Measurements from ENCODE around the gene ZMAT5.
"Not testable (repeated sequence)": the region's sequence is repeated elsewhere in the genome, so short reads cannot be mapped to it uniquely, and the experiment has no call there.

The ZMAT5 gene

DNA sequence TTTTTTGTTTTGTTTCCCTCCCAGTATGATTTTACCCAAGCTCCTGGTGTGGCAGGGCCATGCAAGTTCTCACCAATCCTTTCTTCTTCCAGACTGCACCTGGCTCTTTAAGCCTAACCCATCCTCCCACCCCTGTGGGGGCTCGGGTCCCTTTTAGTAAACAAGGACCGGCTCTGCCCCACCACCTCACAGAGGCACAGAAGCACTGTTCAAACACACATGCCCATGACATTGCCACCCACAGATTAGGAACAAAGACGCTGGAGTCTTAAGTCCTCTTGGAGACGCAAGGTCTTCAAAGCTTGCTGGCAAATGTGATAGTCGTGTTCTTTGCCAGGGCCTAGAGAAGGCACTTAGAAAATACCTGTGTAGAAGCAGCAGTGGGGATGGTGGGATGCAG lies 19.2 kb upstream of the ZMAT5 start:
- DNase-seq (ENCODE audit: low read depth), result no peak

DNA sequence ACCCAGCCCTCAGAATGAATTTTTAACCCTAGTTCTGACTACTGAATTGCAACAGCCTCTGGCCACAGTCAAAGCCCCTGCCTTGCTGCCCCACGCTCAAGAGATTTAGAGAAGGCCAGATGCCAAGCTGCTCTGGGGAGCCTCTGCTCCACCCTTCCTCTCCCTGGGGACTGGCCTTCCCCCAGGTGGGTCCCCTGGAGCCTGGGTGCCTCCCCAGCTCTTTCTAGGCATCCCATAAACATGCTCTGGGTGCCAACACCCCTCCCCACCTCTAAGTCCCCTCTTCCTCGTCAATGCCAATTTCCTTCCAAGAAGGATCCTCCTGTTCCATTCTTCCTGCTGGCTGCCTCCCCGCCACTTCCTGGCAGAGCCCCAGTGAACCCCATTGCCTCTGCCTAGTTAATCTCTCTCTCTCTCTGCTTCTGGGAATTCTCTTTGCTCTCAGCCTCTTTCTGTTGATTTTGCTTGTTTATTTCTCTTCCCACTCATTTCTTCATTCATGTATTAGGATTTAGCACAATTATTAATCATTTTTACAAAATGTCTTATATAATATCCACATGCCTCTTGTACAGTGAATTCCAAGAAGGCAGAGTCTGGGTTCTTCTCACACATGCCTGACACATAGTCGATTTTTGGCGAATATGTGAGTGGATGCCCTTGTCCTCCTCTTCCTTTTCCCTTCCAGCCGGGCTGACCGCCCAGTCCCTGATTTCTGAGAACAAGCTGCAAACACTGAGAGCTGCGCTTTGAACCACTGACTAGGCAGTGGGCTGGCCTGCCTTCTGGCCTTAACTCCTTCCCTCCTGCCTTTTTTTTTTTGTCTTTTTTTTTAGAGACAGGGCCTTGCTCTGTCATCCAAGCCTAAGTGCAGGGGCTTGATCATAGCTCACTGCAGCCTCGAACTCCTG lies 17.9 kb upstream of the ZMAT5 start:
- DNase-seq (ENCODE audit: low read depth), result no peak

DNA sequence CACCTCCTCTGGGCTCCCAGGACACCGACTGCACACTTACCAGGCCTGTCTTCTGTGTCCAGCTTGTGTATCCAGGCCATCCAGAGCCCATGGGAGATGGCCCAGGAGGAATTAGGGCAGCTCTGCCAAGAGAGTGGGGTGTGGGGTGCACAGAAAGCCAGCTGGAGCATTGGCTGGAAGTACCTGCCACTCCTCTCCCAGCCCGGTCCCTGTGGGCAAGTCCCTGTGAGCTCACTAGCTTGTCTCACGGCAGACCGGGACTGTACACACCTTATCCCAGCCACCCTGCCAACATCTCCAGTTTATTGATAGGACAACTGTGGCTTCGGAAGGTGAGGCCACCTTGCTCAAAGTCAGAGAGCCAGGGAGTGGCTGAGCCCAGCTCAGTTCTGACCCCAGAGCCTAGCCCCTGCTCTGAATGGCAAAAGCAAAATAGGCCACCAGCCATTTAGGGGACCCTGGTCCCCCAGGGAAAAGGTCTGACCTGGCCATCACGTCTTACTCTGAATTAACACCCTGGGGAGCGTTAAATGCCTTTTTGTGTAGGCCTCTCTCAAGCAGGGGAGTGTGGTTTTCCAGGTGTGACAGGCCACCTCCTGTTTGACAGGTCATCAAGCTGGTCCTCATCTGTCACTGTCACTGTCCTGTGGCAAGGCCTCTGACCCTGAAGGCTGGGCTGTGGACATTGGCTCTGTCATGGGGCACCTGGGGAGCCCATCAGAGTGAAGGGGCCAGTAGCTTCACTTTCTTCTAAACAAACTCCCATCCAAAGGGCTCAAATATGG lies 15.4 kb upstream of the ZMAT5 start:
- no peak for DNase-seq (ENCODE audit: low read depth)

DNA sequence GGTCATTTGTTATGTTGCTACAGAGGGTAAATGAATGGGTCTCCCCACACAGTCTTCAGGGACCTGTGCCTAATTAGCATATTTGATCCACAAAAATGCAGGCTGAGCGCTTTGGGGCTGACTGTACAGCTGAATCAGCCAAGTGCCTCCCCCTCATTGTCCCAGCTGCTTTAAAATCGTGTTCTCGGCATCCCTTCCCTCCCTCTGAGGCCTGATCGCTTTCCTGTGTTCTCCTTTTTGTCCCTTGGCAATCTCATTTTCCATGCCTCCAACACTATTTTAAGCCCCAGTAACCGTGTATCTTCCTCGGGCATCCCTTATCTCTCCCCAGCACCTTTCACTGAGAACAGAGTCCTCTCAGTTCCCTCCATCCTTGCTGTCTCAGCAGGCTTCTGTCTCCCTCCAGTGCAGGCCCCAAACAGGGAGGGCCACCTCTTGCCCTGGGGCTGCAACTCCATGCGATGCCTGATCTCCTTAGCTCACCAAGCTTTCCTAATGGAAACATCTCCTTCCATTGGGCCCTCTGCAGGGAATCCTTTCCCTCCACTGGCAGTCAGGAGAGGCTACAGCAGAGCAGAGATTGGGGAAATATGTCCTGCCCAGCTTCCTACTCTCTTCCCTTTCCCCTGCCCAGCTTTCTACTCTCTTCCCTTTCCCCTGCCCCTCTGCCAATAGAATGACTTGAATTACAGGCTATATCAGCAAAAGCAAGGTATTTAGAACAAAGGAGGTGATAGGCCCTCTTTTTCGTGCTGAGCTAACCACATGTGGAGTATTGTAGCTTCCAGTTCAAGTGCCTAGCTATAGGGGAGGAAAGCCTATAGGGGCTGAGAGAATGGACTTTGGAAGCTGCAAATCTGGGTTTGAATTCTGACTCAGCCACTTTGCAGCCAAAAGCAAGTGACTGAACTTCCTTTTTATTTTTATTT lies 14.2 kb upstream of the ZMAT5 start:
- DNase-seq (ENCODE audit: low read depth), result no peak

DNA sequence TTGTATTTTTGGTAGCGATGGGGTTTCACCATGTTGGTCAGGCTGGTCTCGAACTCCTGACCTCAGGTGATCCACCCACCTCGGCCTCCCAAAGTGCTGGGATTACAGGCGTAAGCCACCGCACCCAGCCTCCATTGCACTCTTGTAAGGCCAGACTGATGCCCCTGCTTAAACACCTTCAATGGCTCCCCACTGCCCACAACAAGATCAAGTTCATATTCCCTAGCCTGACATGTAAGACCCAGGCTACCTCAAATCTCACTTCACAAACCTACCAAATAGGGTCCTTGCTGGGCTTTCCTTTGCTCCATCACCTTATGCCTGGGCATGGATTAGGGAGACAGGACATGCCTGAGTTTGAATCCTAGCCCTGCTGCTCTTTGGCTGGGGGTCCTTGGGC lies 13.4 kb upstream of the ZMAT5 start:
- DNase-seq (ENCODE audit: low read depth), result no peak

DNA sequence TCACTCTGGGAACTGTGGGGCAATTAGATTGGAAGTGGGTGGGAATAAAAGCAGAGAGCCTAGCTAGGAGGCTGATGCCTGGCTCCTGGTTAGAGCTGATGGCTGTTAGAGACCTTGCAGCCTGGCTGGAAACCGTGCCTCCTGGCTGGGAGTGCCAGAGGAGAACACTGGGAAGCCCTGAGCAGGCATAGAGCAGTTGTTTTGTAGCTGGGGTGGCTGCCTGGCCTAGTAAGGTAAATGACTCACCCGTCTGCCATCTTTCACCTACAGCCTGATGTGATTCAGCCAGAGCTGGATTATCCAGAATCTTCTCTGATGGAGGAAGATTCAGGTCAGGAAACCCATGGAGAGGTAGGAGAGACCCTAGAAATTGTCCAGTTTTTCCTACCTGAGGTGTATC lies 6.4 kb upstream of the ZMAT5 start:
- no peak for DNase-seq (ENCODE audit: low read depth)

DNA sequence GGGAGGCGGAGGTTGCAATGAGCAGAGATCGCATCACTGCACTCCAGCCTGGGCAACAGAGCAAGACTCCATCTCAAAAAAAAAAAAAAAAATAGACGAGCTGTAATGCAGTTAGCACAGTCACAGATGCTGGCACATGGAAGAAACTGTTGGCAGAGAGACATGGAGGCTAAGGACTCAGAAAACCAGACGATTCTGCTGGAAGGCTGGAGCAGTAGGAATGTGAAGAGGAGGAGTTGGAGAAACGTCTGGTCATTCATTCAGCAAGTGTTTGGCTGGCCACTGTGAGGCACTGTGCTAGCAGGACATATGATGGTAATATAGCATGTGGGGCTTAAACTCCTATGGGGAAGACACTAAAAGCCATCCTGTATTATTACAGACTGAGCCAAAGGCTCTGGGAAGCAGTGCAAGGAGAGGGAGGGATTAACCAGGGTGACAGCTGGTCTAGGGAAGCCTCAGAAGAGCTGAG lies 5.4 kb upstream of the ZMAT5 start:
- DNase-seq (ENCODE audit: low read depth), result no peak

DNA sequence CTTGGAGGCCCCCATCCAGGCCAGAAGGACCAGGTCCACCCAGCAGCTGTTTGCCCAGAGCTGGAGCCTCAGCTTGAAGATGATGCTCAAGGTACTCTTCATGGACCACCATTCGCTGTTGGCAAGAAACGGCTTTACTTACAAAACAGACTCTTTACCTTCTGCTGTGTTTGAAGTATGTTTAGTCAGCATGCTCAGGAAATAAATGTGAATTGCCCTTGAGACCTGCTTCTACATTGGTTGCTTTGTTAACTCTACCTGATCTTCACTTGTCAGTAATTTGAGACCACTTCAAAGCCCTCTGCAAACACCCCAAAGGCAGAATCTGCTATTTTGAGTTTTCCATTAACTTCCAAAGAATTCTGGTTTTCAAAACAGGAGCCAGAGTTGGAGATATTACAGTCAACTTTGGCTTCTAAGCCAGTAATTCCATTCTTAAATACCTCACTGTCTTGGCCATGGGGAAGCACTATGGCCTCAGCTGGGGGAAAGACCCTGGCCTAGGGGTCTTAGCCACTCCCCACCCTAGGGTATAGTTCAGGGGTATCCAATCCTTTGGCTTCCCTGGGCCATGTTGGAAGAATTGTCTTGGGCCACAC lies 3.0 kb upstream of the ZMAT5 start:
- DNase-seq (ENCODE audit: low read depth), result no peak

DNA sequence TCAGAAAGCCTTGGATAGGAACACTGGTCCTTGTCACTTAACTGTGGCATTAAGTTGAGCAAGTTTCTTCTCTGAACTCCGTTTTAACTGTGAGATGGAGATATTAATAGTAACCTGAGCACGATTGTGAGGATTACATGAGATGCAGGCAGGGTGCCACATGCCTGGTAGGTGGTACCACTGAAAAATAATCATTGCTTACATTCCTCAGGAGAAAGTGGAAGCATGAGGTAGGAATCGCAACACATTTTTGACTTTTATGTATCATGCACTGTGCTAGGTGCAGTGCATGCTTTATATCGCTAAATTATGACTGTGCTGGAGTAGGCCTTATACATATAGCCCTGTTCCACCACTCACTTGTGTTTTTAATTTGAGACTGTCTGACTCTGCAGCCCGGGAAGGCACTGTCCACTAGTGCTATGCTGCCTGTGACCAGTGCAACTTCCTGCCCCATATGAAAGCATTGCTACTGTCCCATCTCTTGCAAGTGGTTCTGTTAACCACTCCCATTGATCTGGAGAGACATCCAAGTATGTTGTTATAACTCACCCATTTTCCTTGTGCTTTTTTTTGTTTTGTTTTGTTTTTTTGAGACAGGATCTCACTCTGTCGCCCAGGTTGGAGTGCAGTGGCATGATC lies 1.4 kb upstream of the ZMAT5 start:
- DNase-seq (ENCODE audit: low read depth), result no peak

DNA sequence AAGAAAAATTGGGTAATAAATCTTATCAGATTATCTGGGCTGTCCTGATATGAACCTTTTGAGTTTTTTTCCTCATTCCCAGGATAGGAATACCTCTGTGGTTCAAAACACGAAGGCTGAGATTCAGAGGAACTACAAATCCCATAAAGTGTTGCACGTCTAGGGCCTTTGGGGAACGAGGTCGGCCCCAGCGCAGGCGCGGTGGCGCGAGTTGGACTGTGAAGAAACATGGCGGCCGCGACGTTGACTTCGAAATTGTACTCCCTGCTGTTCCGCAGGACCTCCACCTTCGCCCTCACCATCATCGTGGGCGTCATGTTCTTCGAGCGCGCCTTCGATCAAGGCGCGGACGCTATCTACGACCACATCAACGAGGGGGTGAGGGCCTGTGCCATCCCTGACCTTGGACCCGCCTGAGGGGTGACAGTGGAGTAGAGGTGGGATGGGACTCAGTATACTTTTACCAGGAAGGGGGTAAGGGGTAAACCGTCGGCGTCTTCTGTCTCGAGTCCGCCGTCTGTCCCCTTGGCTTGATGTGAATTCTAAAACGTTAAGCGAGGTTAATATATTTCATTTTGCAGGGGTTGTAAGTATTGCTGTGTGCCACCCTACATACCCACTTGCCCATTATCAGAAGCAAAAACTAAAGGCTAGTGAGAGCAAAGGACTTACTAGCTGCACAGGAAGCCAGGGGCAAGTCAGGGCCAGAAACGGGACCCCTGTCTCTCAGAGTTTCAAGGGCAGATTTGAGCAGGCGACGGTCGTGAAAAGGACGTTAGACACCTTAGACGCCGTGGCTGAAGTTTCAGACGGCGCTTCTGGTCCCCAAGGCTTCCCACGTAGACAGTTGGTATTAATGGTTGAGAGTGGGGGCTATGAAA lies 604 bp upstream of the ZMAT5 start, which contains the start of gene UQCR10:
TSS of gene UQCR10 (plus strand) at position 199 of the 881 bp plus-strand sequence. CDS start at position 229, 30 bp downstream.
- peak; percentile 88 for DNase-seq (ENCODE audit: low read depth)

DNA sequence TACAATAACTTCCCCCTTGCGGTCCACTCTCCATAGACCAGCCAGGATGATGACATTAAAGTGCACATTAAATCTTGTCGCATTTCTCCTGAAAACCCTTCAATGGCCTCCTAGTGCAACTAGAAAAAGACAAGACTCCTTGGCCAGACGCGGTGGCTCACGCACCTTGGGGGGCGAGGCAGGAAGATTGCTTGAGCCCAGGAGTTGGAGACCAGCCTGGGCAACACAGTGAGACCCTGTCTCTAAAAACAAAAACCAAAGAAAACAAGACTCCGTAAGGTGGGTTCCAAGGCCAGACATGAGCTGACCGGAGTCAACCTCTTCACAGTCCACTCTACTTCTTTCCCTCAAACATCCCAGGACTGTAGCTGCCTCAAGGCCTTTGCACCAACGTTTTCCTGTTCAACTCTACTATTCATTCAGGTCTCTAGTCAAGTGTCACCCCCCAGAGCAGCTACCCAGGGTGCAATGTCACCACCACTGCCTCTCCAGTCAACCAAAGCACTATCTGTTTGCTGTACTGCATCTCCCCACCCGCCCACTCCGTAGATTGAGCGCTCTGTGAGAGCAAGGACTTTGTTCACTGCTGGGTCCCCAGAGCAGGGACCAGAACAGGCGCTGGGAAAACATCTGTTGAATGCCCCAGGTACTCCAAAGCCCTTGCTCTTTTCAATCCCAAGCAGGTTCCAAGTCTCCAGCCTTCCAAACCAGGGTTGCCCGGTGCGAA lies 739 bp downstream of the ZMAT5 start:
- DNase-seq (ENCODE audit: low read depth), result no peak

DNA sequence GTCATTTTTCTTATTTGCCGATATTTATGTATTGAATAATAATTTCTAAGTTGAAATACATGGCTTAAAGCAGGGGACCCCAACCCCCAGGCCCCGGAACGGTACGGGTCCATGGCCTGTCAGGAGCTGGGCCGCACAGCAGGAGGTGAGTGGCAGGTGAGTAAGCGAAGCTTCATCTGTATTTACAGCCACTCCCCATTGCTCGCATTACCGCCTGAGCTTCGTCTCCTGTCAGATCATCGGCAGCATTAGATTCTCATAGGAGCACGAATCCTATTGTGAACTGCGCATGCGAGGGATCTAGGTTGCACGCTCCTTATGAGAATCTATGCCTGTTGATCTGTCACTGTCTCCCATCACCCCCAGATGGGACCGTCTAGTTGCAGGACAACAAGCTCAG lies 4.5 kb downstream of the ZMAT5 start:
- no peak for DNase-seq (ENCODE audit: low read depth)

DNA sequence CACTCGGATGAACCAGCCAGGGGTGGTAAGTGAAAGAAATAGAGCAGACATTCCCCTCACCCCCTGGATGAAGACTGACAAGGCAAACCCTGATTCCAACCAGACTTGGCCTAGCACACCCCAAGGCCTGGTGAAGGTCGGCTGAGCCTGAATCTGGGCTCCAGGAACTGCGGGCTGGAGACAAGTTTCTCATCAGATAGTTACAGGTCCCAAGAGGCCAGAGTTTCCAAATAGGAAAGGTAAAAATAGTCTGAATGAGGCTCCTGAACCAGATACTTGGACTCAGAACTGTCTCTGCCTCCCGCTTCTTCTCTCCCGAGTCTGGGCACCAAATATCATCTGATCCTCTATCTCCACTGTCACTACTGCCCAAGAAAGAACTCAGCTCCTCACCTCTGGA lies 7.8 kb downstream of the ZMAT5 start:
- no peak for DNase-seq (ENCODE audit: low read depth)

DNA sequence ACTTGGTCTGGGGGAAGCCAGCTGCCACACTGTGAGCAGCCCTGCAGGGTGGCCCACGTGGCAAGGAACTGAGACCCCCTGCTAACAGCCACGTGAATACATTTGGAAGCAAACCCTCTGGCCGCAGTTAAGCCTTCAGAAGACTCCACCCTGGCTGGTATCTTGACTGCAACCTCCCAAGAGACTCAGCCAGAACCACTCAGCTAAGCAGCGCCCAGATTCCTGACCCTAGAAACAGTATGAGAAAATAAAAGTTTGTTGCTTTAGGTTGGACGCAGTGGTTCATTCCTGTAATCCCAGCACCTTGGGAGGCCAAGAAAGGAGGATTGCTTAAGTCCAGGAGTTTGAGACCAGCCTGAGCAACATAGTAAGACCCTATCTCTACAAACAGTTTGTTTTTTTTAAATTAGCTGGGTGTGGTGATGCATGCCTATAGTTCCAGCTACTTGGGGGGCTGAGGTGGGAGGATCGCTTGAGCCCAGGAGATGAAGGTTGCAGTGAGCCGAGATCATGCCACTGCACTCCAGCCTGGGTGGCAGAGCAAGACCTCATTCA lies 8.7 kb downstream of the ZMAT5 start:
- DNase-seq (ENCODE audit: low read depth), result no peak

DNA sequence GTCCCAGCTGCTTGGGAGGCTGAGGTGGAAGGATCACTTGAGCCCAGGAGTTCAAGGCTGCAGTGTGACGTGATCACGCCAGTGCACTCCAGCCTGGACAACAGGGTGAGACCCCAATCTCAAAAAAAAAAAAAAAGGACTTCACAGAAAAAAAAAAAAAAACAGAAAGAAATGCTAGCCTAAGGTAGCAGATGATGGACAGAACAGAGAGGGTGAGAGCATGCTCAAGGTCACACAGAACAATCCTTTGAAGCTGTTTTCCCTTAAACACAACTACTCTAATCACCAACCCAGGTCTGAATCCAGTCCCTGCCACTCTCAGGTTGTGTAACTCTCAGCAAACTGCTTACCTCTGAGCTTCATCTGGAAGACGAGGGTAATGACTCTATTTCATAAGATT lies 9.7 kb downstream of the ZMAT5 start:
- DNase-seq (ENCODE audit: low read depth), result no peak

DNA sequence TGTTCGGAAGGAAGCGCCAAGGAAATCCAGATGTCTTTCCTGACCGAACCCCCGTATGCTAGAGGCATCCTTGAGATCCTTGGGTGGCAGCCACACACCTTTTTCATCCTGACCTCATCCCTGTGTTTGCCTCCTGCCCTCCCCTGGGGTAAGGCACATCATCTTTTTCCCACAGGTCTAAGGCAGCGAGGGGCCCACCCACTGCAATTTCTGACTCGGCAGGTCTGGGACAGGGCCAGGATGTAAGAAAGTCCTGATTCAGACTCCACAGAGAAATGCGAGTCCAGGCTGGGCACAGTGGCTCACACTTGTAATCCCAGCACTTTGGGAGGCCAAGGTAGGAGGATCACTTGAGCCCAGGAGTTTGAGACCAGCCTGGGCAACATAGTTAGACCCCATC lies 10.5 kb downstream of the ZMAT5 start:
- DNase-seq (ENCODE audit: low read depth), result no peak

DNA sequence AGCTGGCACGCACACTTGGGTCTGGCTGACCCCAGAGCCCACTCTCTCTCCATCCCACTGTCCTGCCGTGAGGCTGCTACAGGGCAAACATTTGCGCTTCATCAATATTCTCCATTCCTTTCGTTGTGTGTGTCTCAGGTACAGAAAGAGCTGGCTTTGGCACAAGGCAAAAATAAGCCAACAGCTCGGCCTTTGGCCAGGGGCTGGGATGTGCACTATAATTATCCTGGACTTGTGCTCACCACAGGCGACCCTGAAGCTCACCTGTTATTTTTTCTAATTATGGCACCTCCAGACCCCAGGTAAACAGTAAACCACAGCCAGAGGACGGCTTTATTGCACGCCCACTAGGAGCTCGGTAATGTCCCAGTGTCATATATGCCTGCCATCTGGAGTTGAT lies 10.9 kb downstream of the ZMAT5 start:
- no peak for DNase-seq (ENCODE audit: low read depth)

DNA sequence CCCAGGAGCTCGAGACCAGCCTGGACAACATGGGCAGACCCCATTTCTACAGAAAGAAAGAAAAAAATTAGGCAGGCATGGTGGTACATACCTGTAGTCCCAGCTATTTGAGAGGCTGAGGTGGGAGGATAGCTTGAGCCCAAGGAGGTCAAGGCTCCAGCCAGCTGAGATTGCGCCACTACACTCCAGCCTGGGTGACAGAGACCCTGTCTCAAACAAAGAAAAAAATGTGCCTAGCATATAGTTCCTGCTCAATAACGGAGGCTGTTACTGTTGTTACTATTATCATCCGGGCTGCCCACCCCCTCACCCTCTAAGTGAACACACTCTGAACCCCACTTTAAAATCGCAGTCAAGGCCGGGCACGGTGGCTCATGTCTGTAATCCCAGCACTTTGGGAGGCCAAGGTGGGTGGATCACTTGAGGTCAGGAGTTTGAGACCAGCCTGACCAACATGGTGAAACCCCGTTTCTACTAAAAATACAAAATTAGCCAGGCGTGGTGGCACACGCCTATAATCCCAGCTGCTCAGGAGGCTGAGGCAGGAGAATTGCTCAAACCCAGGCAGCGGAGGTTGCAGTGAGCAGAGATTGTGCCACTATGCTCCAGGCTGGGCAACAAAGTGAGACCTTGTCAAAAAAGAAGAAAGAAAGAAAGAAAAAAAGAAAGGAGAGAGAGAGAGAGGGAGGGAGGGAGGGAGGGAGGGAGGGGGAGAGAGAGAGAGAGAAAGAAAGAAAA lies 12.0 kb downstream of the ZMAT5 start:
- DNase-seq (ENCODE audit: low read depth), result not testable (repeated sequence)
